Fibroblast of villous mesenchyme (primary cell): Measurements from ENCODE around the gene TIGD7. TPM values are rescaled to one million over a fixed set of nuclear protein-coding genes. Genes with fewer than 3 reads are reported as not detected.
"Not testable (repeated sequence)": the region's sequence is repeated elsewhere in the genome, so short reads cannot be mapped to it uniquely, and the experiment has no call there.

Experiments
- DNase-seq: peaks from one replicate; pipeline ENCODE4 v3.0.0-alpha.2; 2010; ENCODE audit warnings: low read depth
- H3K4me3 ChIP-seq: 2 replicates; pipeline ENCODE4 v1.5.1; 2011; ENCODE audit warnings: low read depth, mild to moderate bottlenecking, low read length
- CTCF ChIP-seq: IDR thresholded peaks from 2 replicates; pipeline ENCODE4 v1.5.1; 2012; ENCODE audit warnings: low read depth, mild to moderate bottlenecking, low read length; ENCODE audit not compliant: insufficient read depth
- total RNA-seq: library from RNA; depleted of rRNA; stranded (reverse); fragments of >200 nt; gene quantifications from 2 replicates; pipeline ENCODE4 v1.2.3, GENCODE V29; 2012

The TIGD7 gene
- total RNA-seq, 1 donor: 7.3 TPM

- TF ChIP-seq CTCF: no peak
- DNase-seq: peak; percentile 99
Observed at GRCh38 chr16:3282730-3283542, 22.3 kb downstream of the TIGD7 start, which contains the start of gene ZNF263. TSS of gene ZNF263 (plus strand) at chr16:3283491. CDS start at chr16:3283819, 328 bp downstream.

GRCh38 chr16:3282103-3282729 is 23.0 kb downstream of the TIGD7 start:
- peak; percentile 76 for DNase-seq
- TF ChIP-seq CTCF: no peak
- H3K4me3 ChIP-seq: peak overlapping the region; percentile 97

More at GRCh38 chr16:3282730-3283542, 22.3 kb downstream of the TIGD7 start, which contains the start of gene ZNF263:
- peak within 1 kb of the TSS; percentile 97 for H3K4me3 ChIP-seq

- H3K4me3 ChIP-seq: no peak overlapping the region
- no peak for TF ChIP-seq CTCF
- DNase-seq: no peak
Observed at GRCh38 chr16:3281222-3281820, 23.9 kb downstream of the TIGD7 start.

- no peak overlapping the region for H3K4me3 ChIP-seq
- no peak for DNase-seq
- TF ChIP-seq CTCF: no peak
Observed at GRCh38 chr16:3276679-3277078, 28.6 kb downstream of the TIGD7 start.

- TF ChIP-seq CTCF: no peak
- H3K4me3 ChIP-seq: no peak overlapping the region
- no peak for DNase-seq
Observed at GRCh38 chr16:3274947-3275346, 30.3 kb downstream of the TIGD7 start.

GRCh38 chr16:3274490-3274889 is 30.7 kb downstream of the TIGD7 start:
- TF ChIP-seq CTCF: no peak
- no peak overlapping the region for H3K4me3 ChIP-seq
- DNase-seq: peak; percentile 37

GRCh38 chr16:3271281-3271680 is 33.9 kb downstream of the TIGD7 start:
- DNase-seq, H3K4me3 ChIP-seq: not testable (repeated sequence)

- H3K4me3 ChIP-seq: not testable (repeated sequence)
Observed at GRCh38 chr16:3270718-3271117, 34.5 kb downstream of the TIGD7 start.

More at GRCh38 chr16:3270718-3271117, 34.5 kb downstream of the TIGD7 start:
- DNase-seq: not testable (repeated sequence)
